GM10266 (cell line): Measurements from ENCODE around the gene FOXE3.

Experiments used
- DNase-seq: peaks from one replicate; pipeline ENCODE4 v3.0.0; 2012; ENCODE audit errors: extremely low spot score
- CTCF ChIP-seq: IDR thresholded peaks from 2 replicates; pipeline ENCODE4 v1.5.1; 2012; ENCODE audit warnings: mild to moderate bottlenecking, low read depth; ENCODE audit not compliant: control insufficient read depth, insufficient read depth; ENCODE audit errors: missing control alignments

Gene FOXE3

GRCh38 chr1:47403321-47403910, 12.7 kb upstream of the FOXE3 start:
- TF ChIP-seq CTCF = no peak
- no peak for DNase-seq

- TF ChIP-seq CTCF = no peak
- no peak for DNase-seq
Measured at GRCh38 chr1:47405697-47406096, 10.4 kb upstream of the FOXE3 start.

- DNase-seq = no peak
- TF ChIP-seq CTCF = no peak
Measured at GRCh38 chr1:47406966-47407365, 9.1 kb upstream of the FOXE3 start.

- no peak for DNase-seq
Measured at GRCh38 chr1:47407481-47407880, 8.6 kb upstream of the FOXE3 start.

GRCh38 chr1:47409311-47410067, 6.6 kb upstream of the FOXE3 start:
- TF ChIP-seq CTCF = no peak

More at GRCh38 chr1:47407481-47407880, 8.6 kb upstream of the FOXE3 start:
- no peak for TF ChIP-seq CTCF

GRCh38 chr1:47410068-47410455, 6.0 kb upstream of the FOXE3 start:
- no peak for TF ChIP-seq CTCF
- no peak for DNase-seq

More at GRCh38 chr1:47409311-47410067, 6.6 kb upstream of the FOXE3 start:
- DNase-seq = no peak

- no peak for TF ChIP-seq CTCF
- no peak for DNase-seq
Measured at GRCh38 chr1:47411436-47411835, 4.6 kb upstream of the FOXE3 start.
